GM12878 (cell line): Measurements from ENCODE around the gene USH2A. TPM values are rescaled to one million over a fixed set of nuclear protein-coding genes. Genes with fewer than 3 reads are reported as not detected.

ENCODE experiments used
- ATAC-seq: fragments of 200-7000 bp; cut with Tn5 transposase; 3 replicates; pipeline ENCODE4 v1.9.1; 2020; ENCODE audit warnings: mild to moderate bottlenecking, moderate library complexity
- BruUV-seq: library from RNA; stranded (reverse); fragments of 400-500 nt; replicated peaks from 2 replicates; lab custom pipeline; 2021; lab: Mats Ljungman, UMichigan
- CTCF ChIA-PET: fragments of 300-600 bp; sonication (Branson Sonifier 250); formaldehyde crosslinking; extraction: SDS; loops from one replicate; lab custom pipeline; 2021; ENCODE audit warnings: inconsistent platforms; lab: Yijun Ruan, JAX
- POLR2A ChIA-PET: fragments of 350-600 bp; formaldehyde crosslinking; extraction: SDS; loops from one replicate; lab custom pipeline; 2021; ENCODE audit warnings: inconsistent platforms; lab: Charles Lee
- RAD21 ChIA-PET: fragments of 300-600 bp; sonication (Branson Sonifier 250); formaldehyde crosslinking; loops from one replicate; lab custom pipeline; 2023; ENCODE audit warnings: antibody characterized with exemption; ENCODE audit not compliant: unreplicated experiment; lab: Charles Lee
- SMC1A ChIA-PET: fragments of 300-600 bp; sonication (Branson Sonifier 250); formaldehyde crosslinking; loops from one replicate; lab custom pipeline; 2023; ENCODE audit not compliant: unreplicated experiment, uncharacterized antibody; lab: Charles Lee
- DNase-seq: peaks from one replicate; pipeline ENCODE4 v3.0.0-alpha.2; 2011; ENCODE audit warnings: low read depth, low spot score
- FAIRE-seq: peaks from 3 replicates; lab custom pipeline; 2011; peaks lifted over from hg19 to GRCh38; lab: Jason Lieb, UNC
- H2AFZ ChIP-seq: 2 replicates; pipeline ENCODE4 v1.6.0; 2011; ENCODE audit warnings: low read depth, low read length, control low read depth; ENCODE audit not compliant: control insufficient read depth
- H3K27ac ChIP-seq: 2 replicates; pipeline ENCODE4 v1.5.1; 2011; ENCODE audit warnings: control low read depth; ENCODE audit not compliant: control insufficient read depth, insufficient read depth
- H3K27me3 ChIP-seq, 2 experiments: replicated peaks in 1 of 2; 2 replicates each; pipeline versions ENCODE4 v1.6.0 to v1.6.1; 2011; ENCODE audit warnings: low read length in 1 of 2; ENCODE audit not compliant: control insufficient read depth in 2 of 2, insufficient read depth in 2 of 2
- H3K36me3 ChIP-seq, 2 experiments: 2 replicates each; pipeline ENCODE4 v1.5.1; 2011; ENCODE audit warnings: low read length in 1 of 2; ENCODE audit not compliant: control insufficient read depth in 2 of 2, insufficient read depth in 2 of 2
- H3K4me1 ChIP-seq: 2 replicates; pipeline ENCODE4 v1.6.1; 2011; ENCODE audit warnings: mild to moderate bottlenecking, low read length, moderate library complexity, mixed read lengths; ENCODE audit not compliant: control insufficient read depth, insufficient read depth
- H3K4me2 ChIP-seq: 2 replicates; pipeline ENCODE4 v1.6.0; 2011; ENCODE audit warnings: control low read depth; ENCODE audit not compliant: control insufficient read depth, insufficient read depth
- H3K4me3 ChIP-seq: fragments of 200-600 bp; sonication (generic); 2 replicates; pipeline ENCODE4 v1.5.1; 2016
- H3K79me2 ChIP-seq: 2 replicates; pipeline ENCODE4 v1.6.0; 2011; ENCODE audit warnings: low read length; ENCODE audit not compliant: control insufficient read depth, insufficient read depth
- H3K9ac ChIP-seq: 2 replicates; pipeline ENCODE4 v1.8.0; 2011; ENCODE audit warnings: low read length, control low read depth, mixed read lengths; ENCODE audit not compliant: control insufficient read depth, insufficient read depth
- H3K9me3 ChIP-seq: replicated peaks from 3 replicates; pipeline ENCODE4 v1.5.1; 2011; ENCODE audit warnings: mild to moderate bottlenecking, low read length; ENCODE audit not compliant: control insufficient read depth, insufficient read depth
- H4K20me1 ChIP-seq: 2 replicates; pipeline ENCODE4 v1.6.0; 2011; ENCODE audit not compliant: control insufficient read depth, insufficient read depth
- ATF7 ChIP-seq: fragments of 450-650 bp; IDR thresholded peaks from 2 replicates; pipeline ENCODE4 v1.6.1; 2016; ENCODE audit warnings: low read depth, mild to moderate bottlenecking
- EP300 ChIP-seq, 2 experiments: fragments of 150-350 bp in 1 of 2; IDR thresholded peaks; 2 replicates each; pipeline ENCODE4 v1.6.1; 2011 to 2012; ENCODE audit warnings: low read depth in 2 of 2, low read length in 2 of 2, borderline replicate concordance in 1 of 2, improper control_type of control experiment in 1 of 2, inconsistent platforms in 1 of 2; ENCODE audit not compliant: control insufficient read depth in 1 of 2
- IKZF2 ChIP-seq, 2 experiments: fragments of 450-650 bp; IDR thresholded peaks; 2 replicates each; pipeline ENCODE4 v1.6.1; 2017; ENCODE audit warnings: mild to moderate bottlenecking in 2 of 2, moderate library complexity in 2 of 2
- MAX ChIP-seq: IDR thresholded peaks from 2 replicates; pipeline ENCODE4 v1.6.1; 2012; ENCODE audit warnings: low read depth, low read length, improper control_type of control experiment
- MTA3 ChIP-seq: IDR thresholded peaks from 2 replicates; pipeline ENCODE4 v1.6.1; 2012; ENCODE audit warnings: low read length, inconsistent platforms, borderline replicate concordance
- NFYA ChIP-seq: IDR thresholded peaks from 2 replicates; pipeline ENCODE4 v1.6.1; 2011; ENCODE audit warnings: low read depth, mild to moderate bottlenecking, low read length, improper control_type of control experiment, borderline replicate concordance
- RAD21 ChIP-seq: IDR thresholded peaks from 2 replicates; pipeline ENCODE4 v1.6.1; 2011; ENCODE audit warnings: mild to moderate bottlenecking, low read depth, low read length, moderate library complexity; ENCODE audit not compliant: insufficient read depth
- RB1 ChIP-seq: fragments of 450-650 bp; formaldehyde crosslinking; IDR thresholded peaks from 2 replicates; pipeline ENCODE4 v1.6.1; 2017; ENCODE audit warnings: mild to moderate bottlenecking, borderline replicate concordance
- SUPT20H ChIP-seq: IDR thresholded peaks from 2 replicates; pipeline ENCODE4 v1.6.1; 2011; ENCODE audit warnings: low read depth, mild to moderate bottlenecking, low read length, moderate library complexity, borderline replicate concordance; ENCODE audit not compliant: control insufficient read depth
- ZNF217 ChIP-seq: fragments of 450-650 bp; IDR thresholded peaks from 2 replicates; pipeline ENCODE4 v1.6.1; 2017; ENCODE audit warnings: antibody characterized with exemption, mild to moderate bottlenecking
- WGBS: methylation state at CpG from one replicate; pipeline ENCODE4 v1.1.6; 2016; ENCODE audit warnings: low lambda C conversion rate; ENCODE audit not compliant: insufficient replicate concordance, insufficient coverage; ENCODE audit errors: missing lambda C conversion rate; 5-methylcytosine and 5-hydroxymethylcytosine counted together
- in situ Hi-C: fragments of 300-500 bp; cut with MboI; formaldehyde crosslinking; loops from 9 replicates; pipeline ENCODE4 v1.14.3; 2018; ENCODE audit warnings: mixed read lengths
- intact Hi-C: fragments of 100-400 bp; cut with micrococcal nuclease; formaldehyde crosslinking; loops from one replicate; pipeline ENCODE4 v1.14.2; 2022; ENCODE audit not compliant: unreplicated experiment
- polyA plus RNA-seq, 11 experiments: library from polyadenylated mRNA; depleted of rRNA in 4 of 11; unstranded in 6 of 11; stranded (reverse) in 5 of 11; fragments of >200 nt; fragmentation: Nextera tagmentation in 4 of 11; fragmentation: Illumina TruSeq in 1 of 11; extraction: Ambion mirVana in 4 of 11; extraction: Trizol in 1 of 11; gene quantifications; 1 replicate in 1 of 11; 2 replicates in 10 of 11; pipeline versions ENCODE4 v1.2.1 to v1.2.3, GENCODE V29; 2011 to 2016; ENCODE audit warnings: inconsistent platforms in 2 of 11, missing spikeins in 2 of 11, low read depth in 1 of 11
- total RNA-seq, 4 experiments: library from RNA; depleted of rRNA in 3 of 4; stranded (reverse); fragments of >200 nt in 3 of 4; fragmentation: Illumina TruSeq in 1 of 4; extraction: Trizol in 1 of 4; gene quantifications; 2 replicates each; pipeline versions ENCODE4 v1.2.1 to v1.2.3, GENCODE V29; 2013 to 2021

USH2A gene
- total and polyA plus RNA-seq, 10 of the 15 experiments (the other 5 are each of a cell fraction or from before 2014, with no cell fraction given) = under 0.01 to 0.20 (median 0.01) TPM; not detected in 2

- no peak for TF ChIP-seq SUPT20H
Measured at GRCh38 chr1:216057947-216058346, 365.3 kb downstream of the USH2A start (continued).

GRCh38 chr1:216057063-216057462 lies 366.2 kb downstream of the USH2A start:
- H3K9ac ChIP-seq = no peak overlapping the region
- 0% methylated on average over 1 of the region's 1 CpG for WGBS
- no peaks in the 10 kb centered on the region for H3K27me3 ChIP-seq
- POLR2A ChIA-PET = no interaction called here
- ATAC-seq (no peak), DNase-seq (no peak), FAIRE-seq (no peak)
- no peaks in the 10 kb centered on the region for H3K4me1 ChIP-seq
- TF ChIP-seq ZNF217 = no peak
- TF ChIP-seq MAX = no peak
- TF ChIP-seq RB1 = no peak
- TF ChIP-seq NFYA = no peak
- peak; percentile 65; the same call in 1 of the 2 replicates for TF ChIP-seq ATF7
- no peak for TF ChIP-seq RAD21
- no peak for TF ChIP-seq MTA3
- TF ChIP-seq EP300 (IDR thresholded peaks at IDR 0.05; ENCODE audit: borderline replicate concordance in 1 of 2, control insufficient read depth in 1 of 2, low read depth in 2 of 2, low read length in 2 of 2) = no peak
- TF ChIP-seq IKZF2 (IDR thresholded peaks at IDR 0.05) = no peak
- H3K4me2 ChIP-seq = no peak overlapping the region
- no peak overlapping the region for H2AFZ ChIP-seq
- SMC1A ChIA-PET = interaction anchor here (1.1 kb wide), 1 partner anchor 55 kb away, joined by 3 read pairs; no protein-coding TSS in a partner anchor
- no peak overlapping the region for H3K4me3 ChIP-seq
- CTCF ChIA-PET = no interaction called here
- no TSS peak for BruUV-seq
- no peaks in the 10 kb centered on the region for H3K79me2 ChIP-seq
- intact Hi-C loops (no loop called here), in situ Hi-C loops (no loop called here)
- no peaks in the 10 kb centered on the region for H3K36me3 ChIP-seq
- H3K9me3 ChIP-seq = no peaks in the 10 kb centered on the region
- RAD21 ChIA-PET = no interaction called here
- no peak overlapping the region for H3K27ac ChIP-seq
- no peaks in the 10 kb centered on the region for H4K20me1 ChIP-seq
